Ovary (tissue), 9 donors: Measurements from ENCODE around the gene THRA. TPM values are rescaled to one million over a fixed set of nuclear protein-coding genes. Genes with fewer than 3 reads are reported as not detected.

ENCODE experiments used
- DNase-seq, 5 donors: peaks; one replicate each; pipeline ENCODE4 v3.0.0-alpha.2; 2019 to 2020
- H3K27ac ChIP-seq, 2 donors: fragments of 200-600 bp; one replicate each; pipeline versions ENCODE4 v1.5.1 to v1.8.0; 2019 to 2022
- H3K27me3 ChIP-seq: fragments of 200-600 bp; one replicate; pipeline ENCODE4 v1.8.0; 2022
- H3K36me3 ChIP-seq: fragments of 200-600 bp; sonication (generic); one replicate; pipeline ENCODE4 v1.5.1; 2019
- H3K4me1 ChIP-seq: one replicate; pipeline ENCODE4 v1.8.1; 2013; ENCODE audit warnings: mild to moderate bottlenecking, moderate library complexity; ENCODE audit not compliant: insufficient read depth
- H3K4me3 ChIP-seq: fragments of 200-600 bp; sonication (generic); one replicate; pipeline ENCODE4 v1.5.1; 2017
- H3K9me3 ChIP-seq, 2 donors: fragments of 200-600 bp in 1 of 2; sonication (generic) in 1 of 2; one replicate each; pipeline versions ENCODE4 v1.5.1 to v1.8.1; 2013 to 2019; ENCODE audit warnings: mild to moderate bottlenecking in 1 of 2, moderate library complexity in 1 of 2
- EP300 ChIP-seq: sonication (generic); formaldehyde crosslinking; IDR thresholded peaks from one replicate; pipeline ENCODE4 v1.6.1; 2017; ENCODE audit warnings: antibody characterized with exemption
- POLR2A ChIP-seq: fragments of 450-650 bp; IDR thresholded peaks from one replicate; pipeline ENCODE4 v1.6.1; 2017; ENCODE audit warnings: antibody characterized with exemption, mild to moderate bottlenecking, moderate library complexity
- WGBS, 3 donors: extraction: QIAGEN DNeasy Blood & Tissue Kit in 1 of 3; methylation state at CpG; one replicate each; pipeline versions ENCODE4 v1.1.5 to v1.1.7; 2013 to 2017; 5-methylcytosine and 5-hydroxymethylcytosine counted together
- intact Hi-C, 4 donors: fragments of 100-400 bp; cut with DNase I; formaldehyde crosslinking; loops; one replicate each; pipeline versions ENCODE4 v1.11.0 to v1.15.1; 2022 to 2023
- polyA plus RNA-seq, 2 donors: library from polyadenylated mRNA; stranded (reverse); fragments of 200-250 nt in 1 of 2; fragments of 350-450 nt in 1 of 2; fragmentation: Illumina TruSeq in 1 of 2; extraction: RNeasy Lipid Tissue Mini Kit (QIAGEN cat#74804) in 1 of 2; gene quantifications; one replicate each; pipeline ENCODE4 v1.2.3, GENCODE V29; 2013 to 2014
- total RNA-seq, 7 donors: library from RNA; depleted of rRNA in 2 of 7; stranded (reverse); fragments of >200 nt in 2 of 7; fragmentation: NEBNext Ultra II Directional in 3 of 7; extraction: Animal tissue kit (Norgen Biotek cat#: 25700) in 3 of 7; gene quantifications; one replicate each; pipeline versions ENCODE4 v1.1.0 to v1.2.4, GENCODE V29; 2016 to 2023
- TF ChIP-seq, protein P1 (sequence below), 3 donors: fragments of 450-650 bp in 2 of 3; fragments of 200-600 bp in 1 of 3; IDR thresholded peaks; one replicate each; pipeline versions ENCODE4 v1.5.1 to v1.8.0; 2016 to 2022; ENCODE audit warnings: antibody characterized with exemption in 3 of 3, mild to moderate bottlenecking in 1 of 3
- donor health status: DM: no; HTN: no; CAD: no; lungs with moderate emphysema.
- donor health status: DM: no; HTN: no; CAD: no.
- donor health status: Bipolar disorder and iron deficiency.
- donor health status: DM: yes; HTN: yes; CAD: no.
- donor health status: DM: no; HTN: no; CAD: no.
- donor health status: DM: yes; HTN: yes; CAD: no.

The THRA gene
- total and polyA plus RNA-seq, 9 donors = 51.4 to 129 (median 87.2) TPM

DNA sequence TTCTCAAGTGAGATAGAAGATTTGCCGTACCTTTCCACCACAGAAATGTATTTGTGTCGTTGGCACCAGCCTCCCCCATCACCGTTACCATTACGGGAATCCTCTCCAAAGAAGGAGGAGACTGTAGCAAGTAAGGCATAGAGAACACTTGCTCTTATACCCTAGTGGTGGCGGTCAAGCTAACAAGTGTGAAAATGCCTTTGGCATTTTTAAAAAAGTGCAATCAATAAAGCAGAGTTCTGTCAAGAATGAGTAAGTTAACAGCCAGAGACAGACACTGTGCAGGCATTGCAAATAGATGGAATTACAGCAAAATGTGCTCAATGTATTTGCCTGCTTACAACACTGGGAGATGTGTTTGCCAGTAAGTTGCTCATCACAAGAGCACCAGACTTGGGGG, 66.7 kb downstream of the THRA start:
- H3K4me1 ChIP-seq = peaks cover 3% of the 10 kb centered on the region
- H3K4me3 ChIP-seq = no peak overlapping the region
- TF ChIP-seq EP300 (no peak), POLR2A (no peak)
- TF ChIP-seq, protein P1, sequence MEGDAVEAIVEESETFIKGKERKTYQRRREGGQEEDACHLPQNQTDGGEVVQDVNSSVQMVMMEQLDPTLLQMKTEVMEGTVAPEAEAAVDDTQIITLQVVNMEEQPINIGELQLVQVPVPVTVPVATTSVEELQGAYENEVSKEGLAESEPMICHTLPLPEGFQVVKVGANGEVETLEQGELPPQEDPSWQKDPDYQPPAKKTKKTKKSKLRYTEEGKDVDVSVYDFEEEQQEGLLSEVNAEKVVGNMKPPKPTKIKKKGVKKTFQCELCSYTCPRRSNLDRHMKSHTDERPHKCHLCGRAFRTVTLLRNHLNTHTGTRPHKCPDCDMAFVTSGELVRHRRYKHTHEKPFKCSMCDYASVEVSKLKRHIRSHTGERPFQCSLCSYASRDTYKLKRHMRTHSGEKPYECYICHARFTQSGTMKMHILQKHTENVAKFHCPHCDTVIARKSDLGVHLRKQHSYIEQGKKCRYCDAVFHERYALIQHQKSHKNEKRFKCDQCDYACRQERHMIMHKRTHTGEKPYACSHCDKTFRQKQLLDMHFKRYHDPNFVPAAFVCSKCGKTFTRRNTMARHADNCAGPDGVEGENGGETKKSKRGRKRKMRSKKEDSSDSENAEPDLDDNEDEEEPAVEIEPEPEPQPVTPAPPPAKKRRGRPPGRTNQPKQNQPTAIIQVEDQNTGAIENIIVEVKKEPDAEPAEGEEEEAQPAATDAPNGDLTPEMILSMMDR (IDR thresholded peaks at IDR 0.05) = no peak
- intact Hi-C loops = no loop called here
- H3K36me3 ChIP-seq = no peaks in the 10 kb centered on the region
- WGBS, 3 donors = 66 to 68% (median 67%) methylated on average over 5 of the region's 5 CpGs
- no peaks in the 10 kb centered on the region for H3K9me3 ChIP-seq
- H3K27ac ChIP-seq = no peak overlapping the region
- DNase-seq = no peak
- no peaks in the 10 kb centered on the region for H3K27me3 ChIP-seq

GRCh38 chr17:40130352-40131042, 67.7 kb downstream of the THRA start:
- H3K4me3 ChIP-seq = no peak overlapping the region
- H3K4me1 ChIP-seq = no peaks in the 10 kb centered on the region
- H3K27me3 ChIP-seq = no peaks in the 10 kb centered on the region
- DNase-seq = no peak
- no peaks in the 10 kb centered on the region for H3K9me3 ChIP-seq
- H3K27ac ChIP-seq = no peak overlapping the region
- TF ChIP-seq EP300 (no peak), POLR2A (no peak)
- TF ChIP-seq, protein P1 (IDR thresholded peaks at IDR 0.05) = no peak
- intact Hi-C loops = loop anchor here in 1 of 4 donors (2.0 kb wide), 1 partner anchor 54 kb away; no protein-coding TSS in a partner anchor
- no peaks in the 10 kb centered on the region for H3K36me3 ChIP-seq
- WGBS, 3 donors = 82 to 84% (median 84%) methylated on average over 7 of the region's 7 CpGs

DNA sequence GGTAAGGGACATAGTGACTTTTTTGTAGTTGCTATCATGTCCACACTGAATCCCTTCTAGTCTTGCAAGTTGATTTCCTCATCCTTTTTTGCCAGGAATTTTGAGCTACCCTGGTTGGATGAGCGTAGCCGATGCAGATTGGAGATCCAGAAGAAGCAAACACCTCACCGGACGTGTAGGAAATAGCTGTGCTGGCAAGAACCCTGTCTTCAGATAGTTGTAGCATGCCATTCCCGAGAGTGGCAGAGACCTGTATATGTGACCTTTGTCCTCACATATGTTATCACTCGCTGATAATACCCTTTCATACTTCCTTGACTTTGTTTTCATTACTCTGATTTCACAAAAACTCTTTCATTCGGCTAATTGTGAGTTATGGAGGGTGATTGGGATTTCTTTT, 71.4 kb downstream of the THRA start:
- Histone ChIP-seq H3K27me3 (no peaks in the 10 kb centered on the region), H3K4me3 (no peak overlapping the region), H3K27ac (no peak overlapping the region), H3K9me3 (no peaks in the 10 kb centered on the region), H3K36me3 (no peaks in the 10 kb centered on the region), H3K4me1 (no peaks in the 10 kb centered on the region)
- WGBS, 3 donors = 65 to 70% (median 66%) methylated on average over 7 of the region's 7 CpGs
- TF ChIP-seq POLR2A = no peak
- TF ChIP-seq EP300 = no peak
- TF ChIP-seq, protein P1 (IDR thresholded peaks at IDR 0.05) = no peak
- intact Hi-C loops = no loop called here
- DNase-seq = no peak

GRCh38 chr17:40135817-40136216, 73.1 kb downstream of the THRA start:
- no peak for DNase-seq
- intact Hi-C loops = no loop called here
- Histone ChIP-seq H3K36me3 (no peaks in the 10 kb centered on the region), H3K27me3 (no peaks in the 10 kb centered on the region), H3K4me1 (peaks cover 2% of the 10 kb centered on the region), H3K4me3 (no peak overlapping the region), H3K9me3 (no peaks in the 10 kb centered on the region), H3K27ac (no peak overlapping the region)
- WGBS, 3 donors = 92 to 95% (median 94%) methylated on average over 3 of the region's 3 CpGs
- TF ChIP-seq POLR2A = no peak
- TF ChIP-seq EP300 = no peak
- TF ChIP-seq, protein P1 (IDR thresholded peaks at IDR 0.05) = no peak
